ENCODE measurements around the gene GCDH. TPM values are rescaled to one million over a fixed set of nuclear protein-coding genes. Genes with fewer than 3 reads are reported as not detected.

GCDH gene
- total RNA-seq, 1 donor from 2014 or later = 46.8 TPM

GRCh38 chr19:12864721-12865715 is 25.9 kb upstream of the GCDH start:
- H3K27ac Mint-ChIP-seq = no peak overlapping the region
- H3K4me3 Mint-ChIP-seq = no peak overlapping the region
- peaks cover 9% of the 10 kb centered on the region for H3K27me3 Mint-ChIP-seq
- no peak for DNase-seq (ENCODE audit: extremely low spot score, unreplicated experiment)
- no peaks in the 10 kb centered on the region for H3K36me3 Mint-ChIP-seq
- no peaks in the 10 kb centered on the region for H3K9me3 Mint-ChIP-seq
- TF ChIP-seq CTCF (conservative IDR thresholded peaks at IDR 0.05) = no peak
- H3K4me1 Mint-ChIP-seq (ENCODE audit: unreplicated experiment) = peaks cover 4% of the 10 kb centered on the region

- peaks cover 4% of the 10 kb centered on the region for H3K4me1 Mint-ChIP-seq (ENCODE audit: unreplicated experiment)
- peak overlapping the region; percentile 39 for H3K27ac Mint-ChIP-seq
- no peak for TF ChIP-seq CTCF (conservative IDR thresholded peaks at IDR 0.05)
- H3K9me3 Mint-ChIP-seq = no peaks in the 10 kb centered on the region
- H3K27me3 Mint-ChIP-seq = peaks cover 9% of the 10 kb centered on the region
- no peak for DNase-seq (ENCODE audit: extremely low spot score, unreplicated experiment)
- no peak overlapping the region for H3K4me3 Mint-ChIP-seq
- no peaks in the 10 kb centered on the region for H3K36me3 Mint-ChIP-seq
Measured at GRCh38 chr19:12865746-12866415, 25.1 kb upstream of the GCDH start.

- no peaks in the 10 kb centered on the region for H3K9me3 Mint-ChIP-seq
- no peak for TF ChIP-seq CTCF (conservative IDR thresholded peaks at IDR 0.05)
- peak overlapping the region; percentile 52 for H3K27ac Mint-ChIP-seq
- DNase-seq (ENCODE audit: extremely low spot score, unreplicated experiment) = no peak
- peaks cover 6% of the 10 kb centered on the region for H3K27me3 Mint-ChIP-seq
- peaks cover 4% of the 10 kb centered on the region for H3K4me1 Mint-ChIP-seq (ENCODE audit: unreplicated experiment)
- H3K36me3 Mint-ChIP-seq = no peaks in the 10 kb centered on the region
- peak overlapping the region; percentile 78 for H3K4me3 Mint-ChIP-seq
Measured at GRCh38 chr19:12866416-12867119, 24.4 kb upstream of the GCDH start.

GRCh38 chr19:12867120-12868099 is 23.6 kb upstream of the GCDH start:
- peaks cover 4% of the 10 kb centered on the region for H3K4me1 Mint-ChIP-seq (ENCODE audit: unreplicated experiment)
- peak; percentile 87 for DNase-seq (ENCODE audit: extremely low spot score, unreplicated experiment)
- peak overlapping the region; percentile 52 for H3K27ac Mint-ChIP-seq
- TF ChIP-seq CTCF (conservative IDR thresholded peaks at IDR 0.05) = peak; percentile 23
- H3K4me3 Mint-ChIP-seq = peak overlapping the region; percentile 78
- peaks cover 6% of the 10 kb centered on the region for H3K9me3 Mint-ChIP-seq
- peaks cover 6% of the 10 kb centered on the region for H3K27me3 Mint-ChIP-seq
- H3K36me3 Mint-ChIP-seq = peaks cover 7% of the 10 kb centered on the region
